Fibroblast of lung (primary cell): Measurements from ENCODE around the gene DKK1. TPM values are rescaled to one million over a fixed set of nuclear protein-coding genes. Genes with fewer than 3 reads are reported as not detected.
A peak's percentile ranks its signal among the peaks of the same experiment; 100 is the strongest.
"Not testable (repeated sequence)": the region's sequence is repeated elsewhere in the genome, so short reads cannot be mapped to it uniquely, and the experiment has no call there.

Experiments
- DNase-seq, 2 donors: peaks; one replicate each; pipeline versions ENCODE4 v3.0.0 to v3.0.0-alpha.2; 2010; ENCODE audit warnings: low read depth in 2 of 2
- H2AFZ ChIP-seq: 2 replicates; pipeline ENCODE4 v1.5.1; 2012; ENCODE audit warnings: low read length, control low read depth, inconsistent platforms
- H3K27ac ChIP-seq: 2 replicates; pipeline ENCODE4 v1.5.1; 2011; ENCODE audit warnings: low read length, control low read depth; ENCODE audit not compliant: insufficient read depth
- H3K27me3 ChIP-seq: 2 replicates; pipeline ENCODE4 v1.5.1; 2011; ENCODE audit warnings: mild to moderate bottlenecking, low read length; ENCODE audit not compliant: control insufficient read depth, insufficient read depth
- H3K36me3 ChIP-seq: 2 replicates; pipeline ENCODE4 v1.5.1; 2011; ENCODE audit warnings: low read length; ENCODE audit not compliant: control insufficient read depth, insufficient read depth
- H3K4me1 ChIP-seq: 2 replicates; pipeline ENCODE4 v1.5.1; 2011; ENCODE audit warnings: low read length; ENCODE audit not compliant: control insufficient read depth, insufficient read depth; ENCODE audit errors: extremely low read depth
- H3K4me2 ChIP-seq: 2 replicates; pipeline ENCODE4 v1.5.1; 2011; ENCODE audit warnings: low read length, control low read depth; ENCODE audit not compliant: insufficient read depth; ENCODE audit errors: extremely low read depth
- H3K4me3 ChIP-seq, 4 experiments: fragments of 200-600 bp in 1 of 4; sonication (generic) in 1 of 4; replicated peaks in 1 of 4; 2 replicates each; pipeline ENCODE4 v1.5.1; 2011 to 2016; ENCODE audit warnings: low read length in 4 of 4, low read depth in 3 of 4, mild to moderate bottlenecking in 3 of 4, control low read depth in 2 of 4, inconsistent platforms in 1 of 4, mixed read lengths in 1 of 4; ENCODE audit not compliant: insufficient read depth in 1 of 4; ENCODE audit errors: control extremely low read depth in 1 of 4
- H3K79me2 ChIP-seq: 2 replicates; pipeline ENCODE4 v1.5.1; 2012; ENCODE audit warnings: mild to moderate bottlenecking, low read length, inconsistent platforms; ENCODE audit not compliant: control insufficient read depth, insufficient read depth
- H3K9ac ChIP-seq: 2 replicates; pipeline ENCODE4 v1.5.1; 2011; ENCODE audit warnings: mild to moderate bottlenecking, low read length, control low read depth; ENCODE audit not compliant: insufficient read depth
- H3K9me3 ChIP-seq: 2 replicates; pipeline ENCODE4 v1.5.1; 2012; ENCODE audit warnings: low read depth, low read length; ENCODE audit not compliant: control insufficient read depth, insufficient read depth
- H4K20me1 ChIP-seq: 2 replicates; pipeline ENCODE4 v1.5.1; 2011; ENCODE audit warnings: low read length; ENCODE audit not compliant: control insufficient read depth, insufficient read depth; ENCODE audit errors: extremely low read depth
- EZH2 ChIP-seq: IDR thresholded peaks from 2 replicates; pipeline ENCODE4 v1.5.1; 2012; ENCODE audit warnings: low read length, control low read depth, mild to moderate bottlenecking; ENCODE audit errors: missing control alignments
- polyA plus RNA-seq, 2 donors: library from polyadenylated mRNA; depleted of rRNA in 1 of 2; stranded (reverse) in 1 of 2; unstranded in 1 of 2; fragments of >200 nt; gene quantifications; 2 replicates each; pipeline ENCODE4 v1.2.1, GENCODE V29; 2011 to 2012; ENCODE audit warnings: missing spikeins in 1 of 2
- total RNA-seq: library from RNA; depleted of rRNA; stranded (reverse); fragments of >200 nt; gene quantifications from 2 replicates; pipeline ENCODE4 v1.2.1, GENCODE V29; 2014
- TF ChIP-seq, protein P1 (sequence below), 2 donors: IDR thresholded peaks in 1 of 2; conservative IDR thresholded peaks in 1 of 2; 1 replicate in 1 of 2; 2 replicates in 1 of 2; pipeline ENCODE4 v1.5.1; 2011 to 2012; ENCODE audit warnings: low read length in 2 of 2, control low read depth in 1 of 2, inconsistent platforms in 1 of 2, low read depth in 1 of 2, mild to moderate bottlenecking in 1 of 2

The DKK1 gene
- total and polyA plus RNA-seq, 2 donors (not counting 1 experiment from before 2014, with no cell fraction given), result 52.3 to 80.6 TPM

DNA sequence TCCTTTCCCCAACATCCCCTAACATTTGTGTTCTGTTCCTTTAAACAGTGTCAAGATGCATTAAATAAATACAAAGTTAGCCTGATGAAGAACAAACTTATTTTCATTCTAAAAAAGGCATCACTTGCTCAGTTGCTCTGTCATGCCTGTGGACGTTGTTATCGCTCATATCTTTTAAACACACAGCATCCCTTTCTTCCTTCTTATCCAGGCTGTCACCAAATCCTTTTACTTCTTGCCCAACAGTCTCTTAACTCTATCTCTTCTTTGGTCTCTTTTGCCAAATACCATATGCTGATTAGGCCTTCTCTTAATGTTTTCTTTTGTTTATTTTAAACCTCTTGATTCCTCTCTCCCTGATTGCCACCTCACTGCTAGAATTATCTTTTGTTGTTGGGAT is 43.9 kb downstream of the DKK1 start:
- Histone ChIP-seq H3K36me3 (no peaks in the 10 kb centered on the region), H3K9ac (no peak overlapping the region), H3K4me1 (peaks cover 2% of the 10 kb centered on the region), H3K4me3 (no peak overlapping the region), H4K20me1 (no peaks in the 10 kb centered on the region), H3K79me2 (no peaks in the 10 kb centered on the region), H3K27me3 (no peaks in the 10 kb centered on the region), H3K27ac (no peak overlapping the region), H3K9me3 (no peaks in the 10 kb centered on the region), H2AFZ (peak overlapping the region; percentile 25), H3K4me2 (no peak overlapping the region)
- TF ChIP-seq EZH2, result no peak
- TF ChIP-seq, protein P1, sequence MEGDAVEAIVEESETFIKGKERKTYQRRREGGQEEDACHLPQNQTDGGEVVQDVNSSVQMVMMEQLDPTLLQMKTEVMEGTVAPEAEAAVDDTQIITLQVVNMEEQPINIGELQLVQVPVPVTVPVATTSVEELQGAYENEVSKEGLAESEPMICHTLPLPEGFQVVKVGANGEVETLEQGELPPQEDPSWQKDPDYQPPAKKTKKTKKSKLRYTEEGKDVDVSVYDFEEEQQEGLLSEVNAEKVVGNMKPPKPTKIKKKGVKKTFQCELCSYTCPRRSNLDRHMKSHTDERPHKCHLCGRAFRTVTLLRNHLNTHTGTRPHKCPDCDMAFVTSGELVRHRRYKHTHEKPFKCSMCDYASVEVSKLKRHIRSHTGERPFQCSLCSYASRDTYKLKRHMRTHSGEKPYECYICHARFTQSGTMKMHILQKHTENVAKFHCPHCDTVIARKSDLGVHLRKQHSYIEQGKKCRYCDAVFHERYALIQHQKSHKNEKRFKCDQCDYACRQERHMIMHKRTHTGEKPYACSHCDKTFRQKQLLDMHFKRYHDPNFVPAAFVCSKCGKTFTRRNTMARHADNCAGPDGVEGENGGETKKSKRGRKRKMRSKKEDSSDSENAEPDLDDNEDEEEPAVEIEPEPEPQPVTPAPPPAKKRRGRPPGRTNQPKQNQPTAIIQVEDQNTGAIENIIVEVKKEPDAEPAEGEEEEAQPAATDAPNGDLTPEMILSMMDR (conservative IDR thresholded peaks at IDR 0.05 in 1 of 2, IDR thresholded peaks at IDR 0.05 in 1 of 2; ENCODE audit: low read depth in 1 of 2, low read length in 2 of 2), result no peak
- peak in 1 of 2 donors; percentile 27 for DNase-seq

GRCh38 chr10:52359441-52359840 is 45.4 kb downstream of the DKK1 start:
- Histone ChIP-seq H3K4me1 (no peaks in the 10 kb centered on the region), H3K27ac (no peak overlapping the region), H3K4me2 (no peak overlapping the region), H3K4me3 (no peak overlapping the region), H3K36me3 (no peaks in the 10 kb centered on the region), H3K27me3 (no peaks in the 10 kb centered on the region), H3K79me2 (no peaks in the 10 kb centered on the region), H4K20me1 (no peaks in the 10 kb centered on the region), H2AFZ (no peak overlapping the region), H3K9me3 (no peaks in the 10 kb centered on the region), H3K9ac (no peak overlapping the region)
- DNase-seq, result peak in 1 of 2 donors; percentile 29
- TF ChIP-seq, protein P1 (conservative IDR thresholded peaks at IDR 0.05 in 1 of 2, IDR thresholded peaks at IDR 0.05 in 1 of 2; ENCODE audit: low read depth in 1 of 2, low read length in 2 of 2), result no peak
- no peak for TF ChIP-seq EZH2

- not testable (repeated sequence) for H3K9ac ChIP-seq, H3K9me3 ChIP-seq, H2AFZ ChIP-seq, H3K4me1 ChIP-seq, DNase-seq, H3K4me3 ChIP-seq, H3K36me3 ChIP-seq, H4K20me1 ChIP-seq, H3K27me3 ChIP-seq, H3K4me2 ChIP-seq, H3K79me2 ChIP-seq, H3K27ac ChIP-seq
These were observed 51.7 kb downstream of the DKK1 start for GRCh38 chr10:52365547-52366432.
